Peyer's patch (tissue), 4 donors: Measurements from ENCODE around the gene MBD2.

Experiments used
- POLR2A ChIP-seq, 2 donors: fragments of 450-650 bp; IDR thresholded peaks; one replicate each; pipeline ENCODE4 v1.5.1; 2017; ENCODE audit warnings: antibody characterized with exemption in 2 of 2, mild to moderate bottlenecking in 2 of 2, moderate library complexity in 2 of 2
- TF ChIP-seq, protein P1 (sequence below), 6 experiments: fragments of 450-650 bp in 4 of 6; fragments of 200-600 bp in 2 of 6; sonication (generic) in 1 of 6; IDR thresholded peaks; one replicate each; pipeline ENCODE4 v1.5.1; 2017 to 2019; ENCODE audit warnings: antibody characterized with exemption in 6 of 6, mild to moderate bottlenecking in 3 of 6, moderate library complexity in 1 of 6

DNA sequence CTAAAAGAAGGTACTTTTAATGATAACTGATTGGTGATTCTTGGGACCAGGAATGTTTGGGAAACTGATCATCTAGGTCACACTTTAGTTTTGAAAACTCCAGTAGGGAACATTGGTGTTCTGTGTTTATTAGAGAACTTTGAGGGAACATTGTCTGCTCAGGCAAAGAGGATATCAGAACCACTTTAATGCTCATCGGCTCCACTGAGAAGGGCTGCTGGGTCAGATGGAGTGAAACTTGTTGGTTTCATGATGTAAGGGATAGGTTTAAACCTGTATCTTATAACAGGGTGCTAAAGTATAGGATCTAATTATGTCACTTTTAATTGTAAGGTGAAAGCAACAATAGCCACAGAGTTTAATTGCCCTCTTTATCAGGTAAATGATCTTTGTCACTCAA, 30.7 kb upstream of the MBD2 start:
- TF ChIP-seq, protein P1, sequence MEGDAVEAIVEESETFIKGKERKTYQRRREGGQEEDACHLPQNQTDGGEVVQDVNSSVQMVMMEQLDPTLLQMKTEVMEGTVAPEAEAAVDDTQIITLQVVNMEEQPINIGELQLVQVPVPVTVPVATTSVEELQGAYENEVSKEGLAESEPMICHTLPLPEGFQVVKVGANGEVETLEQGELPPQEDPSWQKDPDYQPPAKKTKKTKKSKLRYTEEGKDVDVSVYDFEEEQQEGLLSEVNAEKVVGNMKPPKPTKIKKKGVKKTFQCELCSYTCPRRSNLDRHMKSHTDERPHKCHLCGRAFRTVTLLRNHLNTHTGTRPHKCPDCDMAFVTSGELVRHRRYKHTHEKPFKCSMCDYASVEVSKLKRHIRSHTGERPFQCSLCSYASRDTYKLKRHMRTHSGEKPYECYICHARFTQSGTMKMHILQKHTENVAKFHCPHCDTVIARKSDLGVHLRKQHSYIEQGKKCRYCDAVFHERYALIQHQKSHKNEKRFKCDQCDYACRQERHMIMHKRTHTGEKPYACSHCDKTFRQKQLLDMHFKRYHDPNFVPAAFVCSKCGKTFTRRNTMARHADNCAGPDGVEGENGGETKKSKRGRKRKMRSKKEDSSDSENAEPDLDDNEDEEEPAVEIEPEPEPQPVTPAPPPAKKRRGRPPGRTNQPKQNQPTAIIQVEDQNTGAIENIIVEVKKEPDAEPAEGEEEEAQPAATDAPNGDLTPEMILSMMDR (IDR thresholded peaks at IDR 0.05): no peak
- TF ChIP-seq POLR2A (IDR thresholded peaks at IDR 0.05): no peak
